BE2C (cell line): ENCODE data around the gene TWNK.

Source experiments
- DNase-seq: peaks from one replicate; pipeline ENCODE4 v3.0.0-alpha.2; 2020
- H3K27me3 ChIP-seq: fragments of 250-450 bp; sonication (Bioruptor Pico); 2 replicates; pipeline ENCODE4 v1.5.1; 2020; ENCODE audit warnings: mild to moderate bottlenecking
- H3K36me3 ChIP-seq: fragments of 250-450 bp; sonication (Bioruptor Pico); 2 replicates; pipeline ENCODE4 v1.5.1; 2020; ENCODE audit warnings: mild to moderate bottlenecking
- H3K4me1 ChIP-seq: fragments of 250-450 bp; sonication (Bioruptor Pico); 2 replicates; pipeline ENCODE4 v1.5.1; 2020
- H3K4me3 ChIP-seq: 2 replicates; pipeline ENCODE4 v1.5.1; 2011; ENCODE audit warnings: low read depth, low read length
- H3K9me3 ChIP-seq: fragments of 250-450 bp; sonication (Bioruptor Pico); 2 replicates; pipeline ENCODE4 v1.5.1; 2020
- CTCF ChIP-seq: IDR thresholded peaks from 2 replicates; pipeline ENCODE4 v1.5.1; 2012; ENCODE audit warnings: mild to moderate bottlenecking, low read depth, low read length

TWNK gene

GRCh38 chr10:101006593-101007098, 19.3 kb downstream of the TWNK start:
- DNase-seq, result peak; percentile 68
- no peaks in the 10 kb centered on the region for H3K27me3 ChIP-seq
- H3K4me1 ChIP-seq, result peaks cover 13% of the 10 kb centered on the region
- no peaks in the 10 kb centered on the region for H3K9me3 ChIP-seq
- H3K36me3 ChIP-seq, result peaks cover 43% of the 10 kb centered on the region
- no peak for TF ChIP-seq CTCF
- no peak overlapping the region for H3K4me3 ChIP-seq

- Histone ChIP-seq H3K4me1 (peaks cover 13% of the 10 kb centered on the region), H3K27me3 (no peaks in the 10 kb centered on the region), H3K36me3 (peaks cover 43% of the 10 kb centered on the region), H3K4me3 (no peak overlapping the region), H3K9me3 (no peaks in the 10 kb centered on the region)
- DNase-seq, result no peak
- no peak for TF ChIP-seq CTCF
Measured at GRCh38 chr10:101007099-101007711, 19.9 kb downstream of the TWNK start.

- peaks cover 15% of the 10 kb centered on the region for H3K4me1 ChIP-seq
- TF ChIP-seq CTCF, result no peak
Measured at GRCh38 chr10:101007915-101008822, 20.8 kb downstream of the TWNK start.

GRCh38 chr10:101008823-101009423, 21.6 kb downstream of the TWNK start:
- Histone ChIP-seq H3K36me3 (peaks cover 30% of the 10 kb centered on the region), H3K4me1 (peaks cover 18% of the 10 kb centered on the region), H3K9me3 (no peaks in the 10 kb centered on the region), H3K27me3 (no peaks in the 10 kb centered on the region), H3K4me3 (no peak overlapping the region)
- no peak for TF ChIP-seq CTCF
- no peak for DNase-seq

More at GRCh38 chr10:101007915-101008822, 20.8 kb downstream of the TWNK start:
- Histone ChIP-seq H3K36me3 (peaks cover 37% of the 10 kb centered on the region), H3K9me3 (no peaks in the 10 kb centered on the region), H3K27me3 (no peaks in the 10 kb centered on the region), H3K4me3 (no peak overlapping the region)
- no peak for DNase-seq

GRCh38 chr10:101010329-101010728, 23.0 kb downstream of the TWNK start:
- TF ChIP-seq CTCF, result no peak
- H3K4me1 ChIP-seq, result peaks cover 18% of the 10 kb centered on the region
- no peak overlapping the region for H3K4me3 ChIP-seq
- peaks cover 18% of the 10 kb centered on the region for H3K36me3 ChIP-seq
- no peaks in the 10 kb centered on the region for H3K9me3 ChIP-seq
- H3K27me3 ChIP-seq, result no peaks in the 10 kb centered on the region
- no peak for DNase-seq
